SK-N-SH (cell line): ENCODE data around the gene MEF2C. TPM values are rescaled to one million over a fixed set of nuclear protein-coding genes. Genes with fewer than 3 reads are reported as not detected.

ENCODE experiments used
- CTCF ChIA-PET: fragments of 300-600, 350-600 bp; formaldehyde crosslinking; extraction: SDS; loops from one replicate; lab custom pipeline; 2021; lab: Yijun Ruan, JAX
- POLR2A ChIA-PET: fragments of 350-600 bp; sonication (Branson Sonifier 250); formaldehyde crosslinking; extraction: SDS; loops from one replicate; lab custom pipeline; 2020; ENCODE audit warnings: antibody characterized with exemption, inconsistent platforms; lab: Yijun Ruan, JAX
- DNase-seq: peaks from one replicate; pipeline ENCODE4 v3.0.0; 2012
- H2AFZ ChIP-seq: fragments of 200-600 bp; sonication (generic); 2 replicates; pipeline ENCODE4 v1.8.1; 2016; ENCODE audit warnings: antibody characterized with exemption, mild to moderate bottlenecking, low read depth
- H3F3A ChIP-seq: fragments of 200-600 bp; sonication (generic); replicated peaks from 2 replicates; pipeline ENCODE3; 2016; ENCODE audit warnings: antibody characterized with exemption, mild to moderate bottlenecking; ENCODE audit not compliant: insufficient read depth
- H3K27ac ChIP-seq, 2 experiments: fragments of 200-500 bp in 1 of 2; fragments of 200-600 bp in 1 of 2; sonication (Bioruptor generic) in 1 of 2; sonication (generic), shearing (Covaris generic) in 1 of 2; 2 replicates each; pipeline versions ENCODE4 v1.5.1 to v1.6.1; 2014 to 2016; ENCODE audit warnings: low read depth in 2 of 2, inconsistent platforms in 1 of 2, low read length in 1 of 2, mild to moderate bottlenecking in 1 of 2, mixed read lengths in 1 of 2
- H3K27me3 ChIP-seq: fragments of 200-600 bp; sonication (generic), shearing (Covaris generic); 2 replicates; pipeline ENCODE4 v1.6.1; 2016; ENCODE audit warnings: mixed run types; ENCODE audit not compliant: insufficient read depth
- H3K36me3 ChIP-seq, 2 experiments: fragments of 200-500 bp in 1 of 2; fragments of 200-600 bp in 1 of 2; sonication (Bioruptor generic) in 1 of 2; sonication (generic) in 1 of 2; replicated peaks in 1 of 2; 2 replicates each; pipeline versions ENCODE3 to v1.5.1; 2014 to 2016; ENCODE audit warnings: low read length in 1 of 2, mild to moderate bottlenecking in 1 of 2; ENCODE audit not compliant: insufficient read depth in 2 of 2, control insufficient read depth in 1 of 2
- H3K4me1 ChIP-seq, 2 experiments: fragments of 200-500 bp in 1 of 2; fragments of 200-600 bp in 1 of 2; sonication (Bioruptor generic) in 1 of 2; sonication (generic), shearing (Covaris generic) in 1 of 2; 2 replicates each; pipeline versions ENCODE4 v1.5.1 to v1.6.1; 2014 to 2016; ENCODE audit warnings: low read depth in 1 of 2, low read length in 1 of 2, mixed run types in 1 of 2; ENCODE audit not compliant: insufficient read depth in 2 of 2, control insufficient read depth in 1 of 2
- H3K4me2 ChIP-seq: fragments of 200-600 bp; sonication (generic), shearing (Covaris generic); 2 replicates; pipeline ENCODE4 v1.6.1; 2017; ENCODE audit warnings: mixed run types
- H3K4me3 ChIP-seq, 2 experiments: fragments of 200-500 bp in 1 of 2; fragments of 200-600 bp in 1 of 2; sonication (Bioruptor generic) in 1 of 2; sonication (generic), shearing (Covaris generic) in 1 of 2; 2 replicates each; pipeline versions ENCODE4 v1.5.1 to v1.8.1; 2014 to 2016; ENCODE audit warnings: low read depth in 2 of 2, inconsistent platforms in 1 of 2, low read length in 1 of 2, mild to moderate bottlenecking in 1 of 2, mixed read lengths in 1 of 2, moderate library complexity in 1 of 2
- H3K79me2 ChIP-seq: fragments of 200-600 bp; sonication (generic); 2 replicates; pipeline ENCODE4 v1.8.1; 2017; ENCODE audit warnings: mild to moderate bottlenecking; ENCODE audit not compliant: insufficient read depth
- H3K9ac ChIP-seq: fragments of 200-600 bp; sonication (generic); 2 replicates; pipeline ENCODE4 v1.6.1; 2017; ENCODE audit warnings: mixed run types
- H3K9me2 ChIP-seq: fragments of 200-600 bp; sonication (generic); 2 replicates; pipeline ENCODE4 v1.6.1; 2017; ENCODE audit warnings: mixed run types
- H3K9me3 ChIP-seq: fragments of 200-600 bp; sonication (generic); 2 replicates; pipeline ENCODE4 v1.6.1; 2017; ENCODE audit warnings: mixed run types, mild to moderate bottlenecking, moderate library complexity
- H4K20me1 ChIP-seq: fragments of 200-600 bp; sonication (generic); 2 replicates; pipeline ENCODE4 v1.6.1; 2017; ENCODE audit warnings: mild to moderate bottlenecking, mixed run types; ENCODE audit not compliant: insufficient read depth
- FOSL2 ChIP-seq: IDR thresholded peaks from 2 replicates; pipeline ENCODE4 v1.4.0; 2012; ENCODE audit warnings: low read depth, mild to moderate bottlenecking, moderate library complexity, borderline replicate concordance
- GATA2 ChIP-seq: sonication (generic); formaldehyde crosslinking; IDR thresholded peaks from 2 replicates; pipeline ENCODE4 v1.5.0; 2020; ENCODE audit warnings: mild to moderate bottlenecking, missing genetic modification reagents
- IRF3 ChIP-seq: fragments of 150-350 bp; IDR thresholded peaks from 2 replicates; pipeline ENCODE4 v1.6.1; 2016; ENCODE audit warnings: mild to moderate bottlenecking, low read depth, low read length
- MXI1 ChIP-seq: IDR thresholded peaks from 2 replicates; pipeline ENCODE4 v1.6.1; 2012; ENCODE audit warnings: mild to moderate bottlenecking, low read depth, low read length, improper control_type of control experiment
- NFIC ChIP-seq: IDR thresholded peaks from 2 replicates; pipeline ENCODE4 v1.4.0; 2012; ENCODE audit warnings: borderline replicate concordance
- RFX5 ChIP-seq: IDR thresholded peaks from 2 replicates; pipeline ENCODE4 v1.6.1; 2012; ENCODE audit warnings: mild to moderate bottlenecking, improper control_type of control experiment, low read length
- RXRA ChIP-seq: IDR thresholded peaks from 2 replicates; pipeline ENCODE4 v1.4.0; 2012; ENCODE audit warnings: low read depth, mild to moderate bottlenecking, borderline replicate concordance
- SMC3 ChIP-seq: IDR thresholded peaks from 2 replicates; pipeline ENCODE4 v1.6.1; 2012; ENCODE audit warnings: low read depth, low read length, improper control_type of control experiment
- TAF1 ChIP-seq: IDR thresholded peaks from 2 replicates; pipeline ENCODE4 v1.6.1; 2012; ENCODE audit warnings: low read depth, mild to moderate bottlenecking, low read length, moderate library complexity, borderline replicate concordance
- TCF12 ChIP-seq: IDR thresholded peaks from 2 replicates; pipeline ENCODE4 v1.4.0; 2012
- TEAD4 ChIP-seq: IDR thresholded peaks from 2 replicates; pipeline ENCODE4 v1.4.0; 2012; ENCODE audit warnings: mild to moderate bottlenecking, borderline replicate concordance; ENCODE audit not compliant: insufficient read depth
- WGBS: methylation state at CpG from one replicate; pipeline ENCODE4 v1.1.6; 2017; ENCODE audit warnings: low lambda C conversion rate; 5-methylcytosine and 5-hydroxymethylcytosine counted together
- polyA plus RNA-seq, 3 experiments: library from polyadenylated mRNA; depleted of rRNA; stranded (reverse); fragments of >200 nt; gene quantifications; 2 replicates each; pipeline ENCODE4 v1.2.3, GENCODE V29; 2012
- TF ChIP-seq, protein P1 (sequence below): IDR thresholded peaks from 2 replicates; pipeline ENCODE4 v1.6.1; 2012; ENCODE audit warnings: mild to moderate bottlenecking, low read depth, low read length, moderate library complexity
- TF ChIP-seq, protein P2 (sequence below): IDR thresholded peaks from 2 replicates; pipeline ENCODE4; 2012
- TF ChIP-seq, protein P3 (sequence below): IDR thresholded peaks from 2 replicates; pipeline ENCODE4 v1.4.0; 2012; ENCODE audit warnings: low read depth
- TF ChIP-seq, protein P4 (sequence below): IDR thresholded peaks from 2 replicates; pipeline ENCODE4 v1.4.0; 2012; ENCODE audit warnings: low read depth, borderline replicate concordance

MEF2C gene
- polyA plus RNA-seq, 1 of the 3 experiments (the other 2 are of a cell fraction) = 1.2 TPM

DNA sequence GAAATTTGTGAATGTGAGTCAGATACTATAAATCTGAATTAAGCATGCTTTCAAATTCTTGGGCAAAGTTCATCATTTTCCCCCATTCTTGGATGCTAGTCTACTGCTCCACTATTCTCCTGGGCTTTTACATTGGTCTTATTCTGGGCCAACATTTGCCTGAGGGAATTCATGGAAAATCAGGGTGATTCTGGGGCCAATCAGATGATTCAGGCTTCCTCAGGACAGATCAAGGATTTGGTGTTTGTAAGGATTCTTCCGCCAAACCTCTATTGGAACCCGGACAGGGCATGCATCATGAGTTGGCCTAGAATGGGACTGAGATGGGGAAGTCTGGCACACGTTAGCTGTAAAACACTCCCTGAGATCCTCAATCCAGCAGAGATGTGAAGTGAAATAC lies 113.8 kb downstream of the MEF2C start:
- no peaks in the 10 kb centered on the region for H3K9me3 ChIP-seq
- H3K4me2 ChIP-seq = no peak overlapping the region
- H3K27ac ChIP-seq = no peak overlapping the region; a peak in 1 of 4 replicates
- no peaks in the 10 kb centered on the region for H3K27me3 ChIP-seq
- TF ChIP-seq RXRA (no peak), TEAD4 (no peak), SMC3 (no peak), IRF3 (no peak), RFX5 (no peak), NFIC (no peak), TAF1 (no peak), MXI1 (no peak), GATA2 (no peak), TCF12 (no peak), FOSL2 (no peak)
- TF ChIP-seq, protein P1, sequence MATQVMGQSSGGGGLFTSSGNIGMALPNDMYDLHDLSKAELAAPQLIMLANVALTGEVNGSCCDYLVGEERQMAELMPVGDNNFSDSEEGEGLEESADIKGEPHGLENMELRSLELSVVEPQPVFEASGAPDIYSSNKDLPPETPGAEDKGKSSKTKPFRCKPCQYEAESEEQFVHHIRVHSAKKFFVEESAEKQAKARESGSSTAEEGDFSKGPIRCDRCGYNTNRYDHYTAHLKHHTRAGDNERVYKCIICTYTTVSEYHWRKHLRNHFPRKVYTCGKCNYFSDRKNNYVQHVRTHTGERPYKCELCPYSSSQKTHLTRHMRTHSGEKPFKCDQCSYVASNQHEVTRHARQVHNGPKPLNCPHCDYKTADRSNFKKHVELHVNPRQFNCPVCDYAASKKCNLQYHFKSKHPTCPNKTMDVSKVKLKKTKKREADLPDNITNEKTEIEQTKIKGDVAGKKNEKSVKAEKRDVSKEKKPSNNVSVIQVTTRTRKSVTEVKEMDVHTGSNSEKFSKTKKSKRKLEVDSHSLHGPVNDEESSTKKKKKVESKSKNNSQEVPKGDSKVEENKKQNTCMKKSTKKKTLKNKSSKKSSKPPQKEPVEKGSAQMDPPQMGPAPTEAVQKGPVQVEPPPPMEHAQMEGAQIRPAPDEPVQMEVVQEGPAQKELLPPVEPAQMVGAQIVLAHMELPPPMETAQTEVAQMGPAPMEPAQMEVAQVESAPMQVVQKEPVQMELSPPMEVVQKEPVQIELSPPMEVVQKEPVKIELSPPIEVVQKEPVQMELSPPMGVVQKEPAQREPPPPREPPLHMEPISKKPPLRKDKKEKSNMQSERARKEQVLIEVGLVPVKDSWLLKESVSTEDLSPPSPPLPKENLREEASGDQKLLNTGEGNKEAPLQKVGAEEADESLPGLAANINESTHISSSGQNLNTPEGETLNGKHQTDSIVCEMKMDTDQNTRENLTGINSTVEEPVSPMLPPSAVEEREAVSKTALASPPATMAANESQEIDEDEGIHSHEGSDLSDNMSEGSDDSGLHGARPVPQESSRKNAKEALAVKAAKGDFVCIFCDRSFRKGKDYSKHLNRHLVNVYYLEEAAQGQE = no peak
- TF ChIP-seq, protein P2, sequence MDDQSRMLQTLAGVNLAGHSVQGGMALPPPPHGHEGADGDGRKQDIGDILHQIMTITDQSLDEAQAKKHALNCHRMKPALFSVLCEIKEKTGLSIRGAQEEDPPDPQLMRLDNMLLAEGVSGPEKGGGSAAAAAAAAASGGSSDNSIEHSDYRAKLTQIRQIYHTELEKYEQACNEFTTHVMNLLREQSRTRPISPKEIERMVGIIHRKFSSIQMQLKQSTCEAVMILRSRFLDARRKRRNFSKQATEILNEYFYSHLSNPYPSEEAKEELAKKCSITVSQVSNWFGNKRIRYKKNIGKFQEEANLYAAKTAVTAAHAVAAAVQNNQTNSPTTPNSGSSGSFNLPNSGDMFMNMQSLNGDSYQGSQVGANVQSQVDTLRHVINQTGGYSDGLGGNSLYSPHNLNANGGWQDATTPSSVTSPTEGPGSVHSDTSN = no peak
- TF ChIP-seq, protein P3, sequence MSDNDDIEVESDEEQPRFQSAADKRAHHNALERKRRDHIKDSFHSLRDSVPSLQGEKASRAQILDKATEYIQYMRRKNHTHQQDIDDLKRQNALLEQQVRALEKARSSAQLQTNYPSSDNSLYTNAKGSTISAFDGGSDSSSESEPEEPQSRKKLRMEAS = no peak
- TF ChIP-seq, protein P4, sequence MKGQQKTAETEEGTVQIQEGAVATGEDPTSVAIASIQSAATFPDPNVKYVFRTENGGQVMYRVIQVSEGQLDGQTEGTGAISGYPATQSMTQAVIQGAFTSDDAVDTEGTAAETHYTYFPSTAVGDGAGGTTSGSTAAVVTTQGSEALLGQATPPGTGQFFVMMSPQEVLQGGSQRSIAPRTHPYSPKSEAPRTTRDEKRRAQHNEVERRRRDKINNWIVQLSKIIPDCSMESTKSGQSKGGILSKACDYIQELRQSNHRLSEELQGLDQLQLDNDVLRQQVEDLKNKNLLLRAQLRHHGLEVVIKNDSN = no peak
- no peaks in the 10 kb centered on the region for H3K4me1 ChIP-seq
- no peak for DNase-seq
- ChIA-PET POLR2A (no interaction called here), CTCF (no interaction called here)
- no peak overlapping the region for H3K9ac ChIP-seq
- no peaks in the 10 kb centered on the region for H3K36me3 ChIP-seq
- H3K4me3 ChIP-seq = no peak overlapping the region
- H3K9me2 ChIP-seq = no peaks in the 10 kb centered on the region
- 62% methylated on average over 3 of the region's 3 CpGs for WGBS
- no peak overlapping the region for H2AFZ ChIP-seq
- H3F3A ChIP-seq = peaks cover 9% of the 10 kb centered on the region
- no peaks in the 10 kb centered on the region for H3K79me2 ChIP-seq
- H4K20me1 ChIP-seq = no peaks in the 10 kb centered on the region
